Fibroblast of skin of left biceps (primary cell): Measurements from ENCODE around the gene IGF2BP1.

Experiments
- DNase-seq, 2 experiments: peaks; one replicate each; pipeline ENCODE4 v3.0.0-alpha.2; 2013; ENCODE audit warnings: low read depth in 2 of 2

IGF2BP1 gene

GRCh38 chr17:48997103-48997826 lies at the start of gene IGF2BP1:
Gene IGF2BP1, plus strand, starts transcription at chr17:48997385. Its CDS starts 361 bp downstream, at chr17:48997746.
- no peak for DNase-seq

GRCh38 chr17:48951572-48951971 lies 45.6 kb upstream of the IGF2BP1 start:
- DNase-seq: no peak

GRCh38 chr17:48952904-48953303 lies 44.3 kb upstream of the IGF2BP1 start:
- no peak for DNase-seq

- no peak for DNase-seq
Observed at GRCh38 chr17:48954300-48954755, 42.9 kb upstream of the IGF2BP1 start.

- DNase-seq: no peak
Observed at GRCh38 chr17:48960834-48961515, 36.2 kb upstream of the IGF2BP1 start.

- no peak for DNase-seq
Observed at GRCh38 chr17:48961516-48962233, 35.5 kb upstream of the IGF2BP1 start.

- DNase-seq: no peak
Observed at GRCh38 chr17:48970224-48970623, 27.0 kb upstream of the IGF2BP1 start.

- DNase-seq: no peak
Observed at GRCh38 chr17:48970865-48971687, 26.1 kb upstream of the IGF2BP1 start.

GRCh38 chr17:48972749-48973097 lies 24.5 kb upstream of the IGF2BP1 start:
- no peak for DNase-seq

GRCh38 chr17:48973806-48974205 lies 23.4 kb upstream of the IGF2BP1 start:
- DNase-seq: no peak

GRCh38 chr17:48981927-48982539 lies 15.2 kb upstream of the IGF2BP1 start:
- no peak for DNase-seq

GRCh38 chr17:48985436-48986245 lies 11.5 kb upstream of the IGF2BP1 start:
- DNase-seq: no peak

- DNase-seq: no peak
Observed at GRCh38 chr17:48989100-48989499, 8.1 kb upstream of the IGF2BP1 start.

- no peak for DNase-seq
Observed at GRCh38 chr17:48990882-48991357, 6.3 kb upstream of the IGF2BP1 start.

GRCh38 chr17:48992444-48992843 lies 4.7 kb upstream of the IGF2BP1 start:
- DNase-seq: no peak

- no peak for DNase-seq
Observed at GRCh38 chr17:48993305-48993704, 3.9 kb upstream of the IGF2BP1 start.

GRCh38 chr17:48993951-48994350 lies 3.2 kb upstream of the IGF2BP1 start:
- no peak for DNase-seq

GRCh38 chr17:48994549-48995303 lies 2.5 kb upstream of the IGF2BP1 start:
- DNase-seq: no peak

- no peak for DNase-seq
Observed at GRCh38 chr17:48995304-48995973, 1.7 kb upstream of the IGF2BP1 start.
